Endodermal cell (in vitro differentiated cells): Measurements from ENCODE around the gene SAMD9. TPM values are rescaled to one million over a fixed set of nuclear protein-coding genes. Genes with fewer than 3 reads are reported as not detected.

Source experiments
- DNase-seq: peaks from one replicate; pipeline ENCODE4 v3.0.0-alpha.2; 2017
- H3K27ac ChIP-seq: 2 replicates; pipeline ENCODE4 v1.5.1; 2013; ENCODE audit warnings: mild to moderate bottlenecking, low read depth, low read length, moderate library complexity
- H3K27me3 ChIP-seq: 2 replicates; pipeline ENCODE4 v1.6.1; 2013; ENCODE audit warnings: mild to moderate bottlenecking, low read length, moderate library complexity; ENCODE audit not compliant: insufficient read depth, control insufficient read depth, poor library complexity, severe bottlenecking
- H3K36me3 ChIP-seq: 2 replicates; pipeline ENCODE4 v1.7.0; 2013; ENCODE audit warnings: mild to moderate bottlenecking, low read length, moderate library complexity; ENCODE audit not compliant: control insufficient read depth, insufficient read depth
- H3K4me1 ChIP-seq: one replicate; pipeline ENCODE4 v1.7.0; 2013; ENCODE audit warnings: low read length; ENCODE audit not compliant: control insufficient read depth, insufficient read depth
- H3K4me3 ChIP-seq: 2 replicates; pipeline ENCODE4 v1.5.1; 2013; ENCODE audit warnings: mild to moderate bottlenecking, low read length, moderate library complexity
- H3K9ac ChIP-seq: 2 replicates; pipeline ENCODE4 v1.6.1; 2013; ENCODE audit warnings: mild to moderate bottlenecking, low read length, moderate library complexity; ENCODE audit not compliant: poor library complexity, severe bottlenecking; ENCODE audit errors: extremely low read depth
- H3K9me3 ChIP-seq: 2 replicates; pipeline ENCODE4 v1.6.1; 2013; ENCODE audit warnings: mild to moderate bottlenecking, low read length, moderate library complexity; ENCODE audit not compliant: control insufficient read depth
- H3K27ac Mint-ChIP-seq: 2 replicates; pipeline ENCODE4 v1.8.0; 2020; ENCODE audit warnings: mixed read lengths
- H3K27me3 Mint-ChIP-seq: 2 replicates; pipeline ENCODE4 v1.8.0; 2021; ENCODE audit warnings: mild to moderate bottlenecking, mixed read lengths; ENCODE audit not compliant: insufficient read depth
- H3K36me3 Mint-ChIP-seq: 2 replicates; pipeline ENCODE4 v1.8.0; 2020; ENCODE audit warnings: low read depth, mixed read lengths
- H3K4me1 Mint-ChIP-seq: 2 replicates; pipeline ENCODE4 v1.8.0; 2020; ENCODE audit warnings: mixed read lengths
- H3K4me3 Mint-ChIP-seq: 2 replicates; pipeline ENCODE4 v1.8.0; 2020; ENCODE audit warnings: mild to moderate bottlenecking, moderate library complexity, mixed read lengths
- H3K9me3 Mint-ChIP-seq: 2 replicates; pipeline ENCODE4 v1.8.0; 2020; ENCODE audit warnings: mild to moderate bottlenecking, mixed read lengths
- WGBS, 2 experiments: methylation state at CpG; one replicate each; pipeline versions ENCODE4 v1.1.5 to v1.1.7; 2013; ENCODE audit warnings: missing lambda C conversion rate in 2 of 2, mixed read lengths in 1 of 2; ENCODE audit not compliant: insufficient coverage in 1 of 2, insufficient read length in 1 of 2; 5-methylcytosine and 5-hydroxymethylcytosine counted together
- total RNA-seq, 2 donors: library from RNA; stranded (reverse); fragmentation: NEBNext Ultra II Directional in 1 of 2; extraction: Animal tissue kit (Norgen Biotek cat#: 25700) in 1 of 2; gene quantifications; 2 replicates in 1 of 2; 3 replicates in 1 of 2; pipeline ENCODE4 v1.2.1, GENCODE V29; 2021
- TF ChIP-seq, protein P1 (sequence below): fragments of 200-600 bp; sonication (generic); conservative IDR thresholded peaks from 2 replicates; pipeline ENCODE4 v1.5.0; 2021; ENCODE audit warnings: antibody characterized with exemption, mild to moderate bottlenecking

Gene SAMD9
- total RNA-seq, 2 donors from 2014 or later, result not detected

GRCh38 chr7:93055543-93056107, 62.2 kb downstream of the SAMD9 start:
- Histone ChIP-seq H3K27ac (no peak overlapping the region), H3K4me1 (no peaks in the 10 kb centered on the region), H3K36me3 (no peaks in the 10 kb centered on the region), H3K9ac (no peak overlapping the region), H3K4me3 (no peak overlapping the region), H3K9me3 (no peaks in the 10 kb centered on the region), H3K27me3 (no peaks in the 10 kb centered on the region)
- Mint-ChIP-seq H3K9me3 (no peaks in the 10 kb centered on the region), H3K4me3 (no peak overlapping the region), H3K27ac (no peak overlapping the region), H3K27me3 (peaks cover 4% of the 10 kb centered on the region), H3K4me1 (no peaks in the 10 kb centered on the region), H3K36me3 (no peaks in the 10 kb centered on the region)
- WGBS, 2 experiments, result 0 to 16% methylated on average over 2 to 4 of the region's 5 CpGs
- DNase-seq, result no peak
- TF ChIP-seq, protein P1, sequence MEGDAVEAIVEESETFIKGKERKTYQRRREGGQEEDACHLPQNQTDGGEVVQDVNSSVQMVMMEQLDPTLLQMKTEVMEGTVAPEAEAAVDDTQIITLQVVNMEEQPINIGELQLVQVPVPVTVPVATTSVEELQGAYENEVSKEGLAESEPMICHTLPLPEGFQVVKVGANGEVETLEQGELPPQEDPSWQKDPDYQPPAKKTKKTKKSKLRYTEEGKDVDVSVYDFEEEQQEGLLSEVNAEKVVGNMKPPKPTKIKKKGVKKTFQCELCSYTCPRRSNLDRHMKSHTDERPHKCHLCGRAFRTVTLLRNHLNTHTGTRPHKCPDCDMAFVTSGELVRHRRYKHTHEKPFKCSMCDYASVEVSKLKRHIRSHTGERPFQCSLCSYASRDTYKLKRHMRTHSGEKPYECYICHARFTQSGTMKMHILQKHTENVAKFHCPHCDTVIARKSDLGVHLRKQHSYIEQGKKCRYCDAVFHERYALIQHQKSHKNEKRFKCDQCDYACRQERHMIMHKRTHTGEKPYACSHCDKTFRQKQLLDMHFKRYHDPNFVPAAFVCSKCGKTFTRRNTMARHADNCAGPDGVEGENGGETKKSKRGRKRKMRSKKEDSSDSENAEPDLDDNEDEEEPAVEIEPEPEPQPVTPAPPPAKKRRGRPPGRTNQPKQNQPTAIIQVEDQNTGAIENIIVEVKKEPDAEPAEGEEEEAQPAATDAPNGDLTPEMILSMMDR, result peak; percentile 87

GRCh38 chr7:93054975-93055374, 62.8 kb downstream of the SAMD9 start:
- H3K27ac ChIP-seq, result no peak overlapping the region
- H3K4me1 ChIP-seq, result no peaks in the 10 kb centered on the region
- no peak overlapping the region for H3K27ac Mint-ChIP-seq
- H3K4me3 Mint-ChIP-seq, result no peak overlapping the region
- H3K4me3 ChIP-seq, result no peak overlapping the region
- peaks cover 4% of the 10 kb centered on the region for H3K27me3 Mint-ChIP-seq
- TF ChIP-seq, protein P1, result no peak
- H3K9me3 Mint-ChIP-seq, result no peaks in the 10 kb centered on the region
- H3K36me3 ChIP-seq, result no peaks in the 10 kb centered on the region
- H3K4me1 Mint-ChIP-seq, result no peaks in the 10 kb centered on the region
- H3K9ac ChIP-seq, result no peak overlapping the region
- H3K9me3 ChIP-seq, result no peaks in the 10 kb centered on the region
- DNase-seq, result no peak
- no peaks in the 10 kb centered on the region for H3K36me3 Mint-ChIP-seq
- 94% methylated on average over 3 of the region's 3 CpGs; no CpG with 5 or more reads in 1 of the 2 experiments for WGBS, 2 experiments
- H3K27me3 ChIP-seq, result no peaks in the 10 kb centered on the region

DNA sequence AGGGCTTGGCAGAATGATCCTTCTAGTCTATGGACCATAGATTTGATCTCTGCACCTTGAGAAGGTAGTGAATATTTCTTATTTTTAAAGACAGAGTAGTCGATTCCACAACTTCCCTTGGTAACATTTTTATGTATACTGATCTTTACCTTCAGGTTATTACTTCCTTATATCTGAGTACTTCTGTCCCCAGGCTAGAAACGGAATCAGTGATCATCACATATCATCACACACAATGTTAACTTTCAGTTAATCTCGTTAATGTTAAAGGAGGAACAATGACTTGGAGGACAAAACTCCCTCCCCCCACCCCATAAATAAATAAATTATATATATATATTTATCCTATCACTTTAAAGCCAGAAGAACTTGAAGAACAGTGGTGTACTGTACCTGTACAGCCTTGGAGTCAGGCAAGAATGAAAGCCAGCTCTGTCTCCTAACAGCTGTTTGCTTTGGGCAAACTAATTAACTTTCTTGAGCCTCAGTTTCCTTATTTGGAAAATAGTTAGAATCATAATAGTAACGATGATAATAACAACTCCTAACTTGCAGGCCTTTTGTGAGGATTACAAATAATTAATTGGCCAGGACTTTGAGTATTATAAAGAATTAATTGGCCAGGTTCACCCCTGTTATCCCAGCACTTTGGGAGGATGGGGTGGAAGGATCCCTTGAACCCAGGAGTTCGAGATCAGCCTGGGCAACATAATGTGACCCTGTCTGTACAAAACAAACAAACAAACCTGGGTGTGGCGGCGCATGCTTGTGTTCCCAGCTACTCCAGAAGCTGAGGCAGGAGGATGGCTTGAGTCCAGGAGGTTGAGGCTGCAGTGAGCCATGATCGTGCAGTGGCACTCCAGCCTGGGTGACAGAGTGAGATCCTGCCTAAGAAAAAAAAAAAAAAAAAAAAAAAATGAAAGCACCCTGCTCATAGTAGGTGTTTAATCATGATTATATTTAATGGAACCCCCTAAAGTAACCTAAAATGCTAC, 63.5 kb downstream of the SAMD9 start:
- TF ChIP-seq, protein P1, result no peak
- peaks cover 4% of the 10 kb centered on the region for H3K27me3 Mint-ChIP-seq
- H3K36me3 Mint-ChIP-seq, result no peaks in the 10 kb centered on the region
- Histone ChIP-seq H3K27me3 (no peaks in the 10 kb centered on the region), H3K27ac (no peak overlapping the region), H3K9me3 (no peaks in the 10 kb centered on the region), H3K4me3 (no peak overlapping the region), H3K36me3 (no peaks in the 10 kb centered on the region), H3K4me1 (no peaks in the 10 kb centered on the region), H3K9ac (no peak overlapping the region)
- WGBS, 2 experiments, result 90 to 100% methylated on average over 1 to 8 of the region's 8 CpGs
- H3K4me1 Mint-ChIP-seq, result no peaks in the 10 kb centered on the region
- DNase-seq, result no peak
- no peak overlapping the region for H3K4me3 Mint-ChIP-seq
- H3K9me3 Mint-ChIP-seq, result no peaks in the 10 kb centered on the region
- no peak overlapping the region for H3K27ac Mint-ChIP-seq
